HG03097 (cell line): ENCODE results near the gene NFATC1.

Source experiments
- ATAC-seq: cut with Tn5 transposase; IDR thresholded peaks from one replicate; pipeline ENCODE4 v1.9.1; 2021; ENCODE audit not compliant: unreplicated experiment, low FRiP score

Gene NFATC1

GRCh38 chr18:79483971-79484491, 88.3 kb downstream of the NFATC1 start:
- ATAC-seq: no peak

GRCh38 chr18:79484661-79485621, 89.2 kb downstream of the NFATC1 start:
- no peak for ATAC-seq

GRCh38 chr18:79485788-79486355, 90.1 kb downstream of the NFATC1 start:
- ATAC-seq: no peak

- ATAC-seq: no peak
Measured at GRCh38 chr18:79486356-79487182, 90.8 kb downstream of the NFATC1 start.

GRCh38 chr18:79487183-79487800, 91.6 kb downstream of the NFATC1 start:
- no peak for ATAC-seq

GRCh38 chr18:79487801-79488201, 92.1 kb downstream of the NFATC1 start:
- ATAC-seq: no peak

GRCh38 chr18:79488311-79489050, 92.8 kb downstream of the NFATC1 start:
- no peak for ATAC-seq

GRCh38 chr18:79489051-79489898, 93.5 kb downstream of the NFATC1 start:
- no peak for ATAC-seq

- no peak for ATAC-seq
Measured at GRCh38 chr18:79489899-79490625, 94.3 kb downstream of the NFATC1 start.

- ATAC-seq: no peak
Measured at GRCh38 chr18:79490626-79491041, 94.9 kb downstream of the NFATC1 start.

GRCh38 chr18:79491081-79491551, 95.4 kb downstream of the NFATC1 start:
- no peak for ATAC-seq

GRCh38 chr18:79493211-79493800, 97.6 kb downstream of the NFATC1 start:
- ATAC-seq: no peak

- no peak for ATAC-seq
Measured at GRCh38 chr18:79493801-79494211, 98.1 kb downstream of the NFATC1 start.

- ATAC-seq: no peak
Measured at GRCh38 chr18:79494936-79495335, 99.2 kb downstream of the NFATC1 start.

- no peak for ATAC-seq
Measured at GRCh38 chr18:79495591-79496071, 99.9 kb downstream of the NFATC1 start.

GRCh38 chr18:79496237-79496977, 100.7 kb downstream of the NFATC1 start:
- ATAC-seq: no peak
